GM21447 (cell line): ENCODE results near the gene UPB1.
"Not testable (repeated sequence)": the region's sequence is repeated elsewhere in the genome, so short reads cannot be mapped to it uniquely, and the experiment has no call there.

Source experiments
- ATAC-seq: cut with Tn5 transposase; IDR thresholded peaks from one replicate; pipeline ENCODE4 v1.9.1; 2021; ENCODE audit not compliant: unreplicated experiment

Gene UPB1

DNA sequence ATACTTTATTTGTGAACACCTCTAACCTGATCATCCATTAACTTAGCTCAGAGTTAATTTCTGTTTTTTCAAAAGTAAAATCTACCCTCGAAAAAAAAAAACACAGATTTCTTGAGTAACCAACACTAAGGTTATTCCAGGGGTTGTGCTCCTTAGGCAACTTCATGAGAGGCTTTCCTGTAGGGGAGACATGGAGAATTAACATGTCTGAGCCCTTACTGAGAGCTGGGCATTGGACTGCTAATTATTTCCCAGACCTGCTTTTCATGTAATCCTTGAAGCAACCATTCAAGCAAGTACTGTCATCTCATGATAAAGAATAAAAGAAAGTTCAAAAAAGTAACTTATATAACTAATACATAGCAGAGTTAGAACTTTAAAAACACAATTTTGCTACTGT is 13.5 kb upstream of the UPB1 start:
- no peak for ATAC-seq

DNA sequence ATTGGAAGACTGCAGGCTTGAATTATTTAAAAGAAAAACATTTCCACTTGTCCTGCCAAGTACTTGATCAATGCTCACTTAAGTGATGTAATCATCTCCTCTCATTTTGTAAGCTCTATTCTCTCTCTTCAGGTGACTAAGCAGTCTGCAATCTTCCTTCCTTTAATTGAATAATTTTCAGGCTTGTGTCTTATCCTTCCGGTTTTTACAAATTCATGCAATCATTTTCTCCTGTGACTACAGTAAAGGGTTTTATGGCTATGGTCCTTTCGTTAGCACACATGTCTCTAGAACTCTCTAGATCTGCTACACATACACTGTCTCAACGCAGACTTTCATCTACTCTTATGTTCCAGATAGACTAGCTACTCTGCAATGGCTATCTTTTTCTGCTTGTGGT is 12.6 kb upstream of the UPB1 start:
- no peak for ATAC-seq

DNA sequence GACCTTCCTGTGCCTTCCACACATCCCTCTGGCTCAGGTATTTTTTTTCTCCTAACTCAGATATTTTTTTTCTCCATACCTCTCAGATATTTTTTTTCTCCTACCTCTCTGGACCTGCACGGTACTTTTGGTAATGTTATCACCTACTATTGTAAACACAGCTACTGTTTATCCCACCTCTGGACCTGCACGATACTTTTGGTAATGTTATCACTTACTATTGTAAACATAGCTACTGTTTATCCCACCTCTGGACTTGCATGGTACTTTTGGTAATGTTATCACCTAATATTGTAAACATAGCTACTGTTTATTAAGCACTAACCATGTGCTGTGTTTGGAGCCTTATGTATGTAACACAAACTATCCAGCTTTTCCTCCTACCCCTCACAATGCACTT is 12.1 kb upstream of the UPB1 start:
- ATAC-seq = no peak

DNA sequence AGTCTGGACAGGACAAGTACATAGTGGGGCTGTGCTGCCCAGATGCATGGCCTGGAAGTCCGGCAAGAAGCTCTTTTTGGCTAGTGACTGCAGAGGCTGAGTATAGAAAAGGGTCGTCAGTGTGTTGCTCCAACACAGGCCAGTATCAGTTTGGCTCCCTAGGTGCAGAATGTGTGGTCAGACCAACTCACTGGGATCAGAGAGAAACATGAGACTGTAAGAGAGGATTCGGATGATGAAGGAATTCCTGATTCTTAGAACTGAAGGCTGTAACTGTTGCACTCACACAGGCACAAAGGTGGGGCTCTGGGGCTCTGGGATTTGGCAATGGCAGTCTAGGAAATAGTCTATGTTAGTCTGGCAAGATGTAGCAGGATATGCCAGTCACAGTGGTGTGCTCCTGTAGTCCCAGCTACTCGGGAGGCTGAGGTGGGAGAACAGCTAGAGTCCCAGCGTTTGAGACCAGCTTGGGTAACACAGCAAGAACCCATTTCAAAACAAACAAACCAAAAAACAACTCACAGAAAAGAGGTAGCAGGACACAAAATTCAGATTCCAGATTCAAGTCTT is 11.1 kb upstream of the UPB1 start:
- no peak for ATAC-seq

DNA sequence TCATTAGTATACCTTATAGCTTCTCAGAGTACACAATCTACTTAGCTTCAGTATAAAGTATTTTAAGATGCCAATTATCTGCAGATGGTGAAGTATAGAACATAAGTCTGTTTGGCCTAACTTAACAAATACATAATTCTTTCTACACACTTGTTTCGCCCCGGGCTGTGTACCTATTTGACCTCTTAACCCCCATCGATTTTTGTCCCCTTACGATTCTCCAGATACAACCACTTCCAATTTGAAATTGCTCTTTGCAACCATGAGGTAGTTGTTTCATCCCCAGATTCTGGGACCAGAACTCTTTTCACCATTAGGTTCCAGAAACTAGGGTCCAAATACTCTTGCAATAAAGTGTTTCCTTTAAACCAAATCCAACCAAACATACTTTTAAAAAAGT is 10.0 kb upstream of the UPB1 start:
- ATAC-seq = no peak

DNA sequence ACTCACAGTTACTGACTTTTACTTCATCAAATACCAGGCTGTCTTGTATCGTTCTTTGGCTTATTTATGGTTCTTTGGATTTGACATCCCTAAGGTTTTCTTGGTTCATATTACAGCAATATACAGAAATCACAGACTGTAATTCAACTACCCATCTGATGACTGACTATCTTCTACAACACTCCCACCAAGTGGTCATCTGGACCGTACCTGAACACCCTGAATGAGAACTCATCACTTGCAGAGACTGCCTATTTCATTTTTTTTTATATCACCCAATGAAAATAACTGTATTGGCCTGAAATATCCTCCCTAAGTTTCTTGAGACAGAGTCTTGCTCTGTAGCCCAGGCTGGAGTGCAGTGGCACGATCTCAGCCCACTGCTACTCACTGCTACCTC is 9.5 kb upstream of the UPB1 start:
- no peak for ATAC-seq

DNA sequence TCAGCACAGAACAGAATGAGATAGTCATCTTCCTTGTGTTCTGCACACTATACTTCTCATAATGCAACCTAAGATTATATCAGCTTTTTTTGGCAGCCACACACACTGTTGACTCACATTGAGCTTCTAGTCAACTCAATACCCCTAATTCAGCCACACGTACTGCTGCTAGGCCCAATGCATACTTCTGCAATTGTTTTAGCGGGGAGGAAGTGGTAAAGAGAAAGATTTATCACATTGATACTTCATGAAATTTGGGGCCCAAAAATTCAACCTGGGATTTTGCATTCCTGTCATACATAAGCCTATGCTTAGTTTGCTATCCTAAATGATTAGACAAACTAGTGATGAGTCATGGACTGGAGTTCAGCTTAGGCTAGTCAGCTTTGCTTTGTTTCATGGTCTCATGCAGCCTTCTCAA is 8.6 kb upstream of the UPB1 start:
- ATAC-seq = no peak

DNA sequence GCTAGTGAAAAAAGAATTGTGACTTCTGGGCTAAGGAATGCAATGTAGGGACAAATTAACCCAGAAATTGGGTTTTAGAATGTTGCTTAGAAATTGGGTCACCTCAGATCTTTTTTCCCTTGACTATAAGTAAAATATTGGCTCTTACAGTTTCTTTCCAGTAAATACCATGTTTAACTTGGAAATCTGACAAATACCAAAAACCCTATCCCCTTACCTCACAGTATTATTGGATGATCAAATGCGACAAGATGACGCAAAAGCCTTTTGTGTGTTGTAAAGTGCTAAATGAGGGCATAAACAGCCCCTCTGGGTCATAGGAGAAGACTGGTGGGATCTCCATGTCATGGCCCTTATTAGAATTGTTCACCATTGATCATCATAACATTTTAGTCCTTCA is 6.1 kb upstream of the UPB1 start:
- no peak for ATAC-seq

DNA sequence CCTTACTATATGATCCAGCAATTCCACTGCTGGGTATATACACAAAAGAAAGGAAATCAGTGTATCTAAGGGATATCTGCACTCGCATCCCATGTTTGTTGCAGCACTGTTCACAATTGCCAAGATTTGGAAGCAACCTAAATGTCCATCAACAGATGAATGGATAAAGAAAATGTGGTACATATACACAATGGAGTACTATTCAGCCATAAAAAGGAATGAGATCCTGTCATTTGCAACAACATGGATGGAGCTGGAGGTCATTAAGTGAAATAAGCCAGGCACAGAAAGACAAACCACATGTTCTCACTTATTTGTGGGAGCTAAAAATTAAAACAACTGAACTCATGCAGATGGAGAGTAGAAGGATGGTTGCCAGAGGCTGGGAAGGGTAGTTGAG is 5.7 kb upstream of the UPB1 start:
- not testable (repeated sequence) for ATAC-seq

DNA sequence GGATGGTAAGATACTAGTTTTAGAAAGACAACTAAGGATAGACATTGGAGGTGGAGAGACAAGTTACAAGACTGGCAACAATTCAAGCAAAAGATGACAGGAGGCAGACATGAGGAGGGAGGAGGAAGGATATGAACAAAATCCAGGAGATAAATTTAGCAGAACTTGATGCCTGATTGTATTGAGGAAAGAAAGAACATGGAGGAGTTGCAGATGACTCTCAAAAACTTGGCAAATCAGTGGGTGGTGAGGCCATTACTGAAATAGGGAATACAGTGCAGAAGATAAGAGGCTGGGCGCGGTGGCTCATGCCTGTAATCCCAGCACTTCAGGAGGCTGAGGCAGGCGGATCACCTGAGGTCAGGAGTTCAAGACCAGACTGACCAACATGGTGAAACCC is 2.7 kb upstream of the UPB1 start:
- no peak for ATAC-seq

DNA sequence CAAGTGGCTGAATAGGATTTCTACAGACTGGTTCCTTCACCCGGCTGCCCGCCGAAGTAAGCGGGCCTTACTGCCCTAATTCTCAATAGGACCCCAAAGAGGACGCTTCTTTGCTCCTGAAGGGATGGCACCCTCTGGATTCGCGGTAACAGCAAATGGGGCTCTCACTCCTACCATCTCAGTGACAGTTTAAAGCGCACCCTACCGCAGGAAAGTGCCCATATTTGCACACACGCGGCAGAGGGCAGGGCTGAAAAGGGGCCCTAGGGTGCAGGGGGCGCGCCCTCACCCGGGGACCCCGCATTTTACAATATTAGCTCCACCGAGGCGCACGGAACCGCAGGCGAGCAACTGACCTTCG is 985 bp upstream of the UPB1 start:
- no peak for ATAC-seq

DNA sequence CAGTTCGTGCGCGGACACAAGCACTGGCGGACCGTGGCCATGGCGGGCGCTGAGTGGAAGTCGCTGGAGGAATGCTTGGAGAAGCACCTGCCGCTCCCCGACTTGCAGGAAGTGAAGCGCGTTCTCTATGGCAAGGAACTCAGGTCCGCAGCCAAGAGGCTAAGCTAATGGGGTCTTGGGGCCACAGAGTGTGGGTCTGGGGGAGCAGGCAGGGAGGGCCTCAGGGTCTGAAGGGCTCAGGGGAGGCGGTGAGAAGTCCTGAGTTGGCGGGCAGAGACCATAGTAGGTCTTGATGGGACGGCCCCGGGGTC is 188 bp downstream of the UPB1 start:
- ATAC-seq = no peak

DNA sequence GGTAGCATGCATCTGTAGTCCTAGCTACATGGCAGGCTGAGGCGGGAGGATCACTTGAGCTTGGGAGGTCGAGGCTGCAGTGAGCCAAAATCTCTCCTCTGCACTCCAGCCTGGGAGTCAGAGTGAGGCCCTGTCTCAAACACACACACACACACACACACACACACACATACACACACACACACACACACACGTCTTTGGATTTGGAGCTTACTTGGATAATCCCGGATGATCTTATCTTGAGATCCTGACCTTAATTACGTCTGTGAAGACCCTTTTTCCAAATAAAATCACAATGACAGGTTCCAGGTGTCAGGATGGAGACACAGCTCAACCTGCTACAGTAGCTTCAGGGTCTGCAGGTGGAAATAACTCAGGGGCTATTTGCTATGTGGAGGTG is 1.1 kb downstream of the UPB1 start:
- ATAC-seq = no peak

DNA sequence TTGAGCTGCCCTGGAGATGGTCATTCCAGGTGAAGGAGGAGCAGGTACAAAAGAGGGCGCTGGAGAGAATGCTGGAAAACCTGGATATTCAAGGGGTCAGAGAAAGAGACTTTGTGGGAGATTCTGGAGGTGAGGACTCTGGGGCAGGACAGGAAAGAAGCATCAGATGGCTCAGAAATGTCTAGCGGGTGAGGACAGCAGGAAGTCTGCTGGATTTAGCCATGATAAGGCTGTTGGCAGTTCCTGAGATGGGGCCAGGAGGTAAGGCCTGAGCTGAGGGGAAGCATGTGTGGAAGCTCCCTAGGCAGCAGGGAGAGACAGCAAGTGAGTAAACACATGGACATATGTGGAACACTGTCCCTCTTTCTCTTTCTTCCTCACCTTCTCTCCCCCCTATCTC is 1.5 kb downstream of the UPB1 start:
- ATAC-seq = no peak

DNA sequence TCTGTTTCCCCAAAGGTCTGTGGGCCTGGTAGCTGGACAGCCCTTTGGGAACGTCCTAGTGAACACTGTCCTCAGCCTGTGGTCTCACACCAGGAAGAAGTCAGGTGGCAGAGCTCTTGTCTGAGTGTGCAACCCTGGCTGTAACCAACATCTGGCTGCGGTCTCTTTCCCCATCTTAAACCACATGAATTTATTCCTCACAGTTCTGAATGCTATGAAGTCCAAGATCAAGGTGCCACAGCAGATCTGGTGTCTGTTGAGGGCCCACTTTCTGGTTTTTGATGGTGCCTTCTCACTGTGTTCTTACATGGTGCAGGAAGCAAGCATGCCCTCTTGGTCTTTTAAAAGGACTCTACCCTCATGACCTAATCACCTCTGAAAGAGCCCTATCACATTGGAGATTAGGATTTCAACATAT is 2.7 kb downstream of the UPB1 start:
- no peak for ATAC-seq

DNA sequence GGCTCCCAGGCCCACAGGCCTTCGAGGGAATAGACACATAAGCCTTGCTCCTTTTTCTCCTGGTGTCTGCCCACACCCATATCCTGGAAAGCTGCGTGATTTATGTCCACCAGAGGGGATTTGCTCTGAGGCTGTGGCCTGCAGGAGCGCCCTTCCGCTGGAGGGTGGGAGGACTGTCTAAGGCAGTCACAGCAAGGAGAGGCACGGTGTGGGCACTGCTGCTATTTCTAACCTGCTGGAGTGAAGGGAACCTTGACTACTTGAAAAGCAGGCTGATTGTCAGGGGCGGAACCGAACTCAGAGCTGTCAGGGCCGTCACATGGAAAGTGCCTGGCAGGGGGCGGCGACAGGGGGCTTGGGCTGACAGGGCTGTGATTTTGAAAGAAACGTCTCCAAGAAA is 3.7 kb downstream of the UPB1 start:
- ATAC-seq = no peak

DNA sequence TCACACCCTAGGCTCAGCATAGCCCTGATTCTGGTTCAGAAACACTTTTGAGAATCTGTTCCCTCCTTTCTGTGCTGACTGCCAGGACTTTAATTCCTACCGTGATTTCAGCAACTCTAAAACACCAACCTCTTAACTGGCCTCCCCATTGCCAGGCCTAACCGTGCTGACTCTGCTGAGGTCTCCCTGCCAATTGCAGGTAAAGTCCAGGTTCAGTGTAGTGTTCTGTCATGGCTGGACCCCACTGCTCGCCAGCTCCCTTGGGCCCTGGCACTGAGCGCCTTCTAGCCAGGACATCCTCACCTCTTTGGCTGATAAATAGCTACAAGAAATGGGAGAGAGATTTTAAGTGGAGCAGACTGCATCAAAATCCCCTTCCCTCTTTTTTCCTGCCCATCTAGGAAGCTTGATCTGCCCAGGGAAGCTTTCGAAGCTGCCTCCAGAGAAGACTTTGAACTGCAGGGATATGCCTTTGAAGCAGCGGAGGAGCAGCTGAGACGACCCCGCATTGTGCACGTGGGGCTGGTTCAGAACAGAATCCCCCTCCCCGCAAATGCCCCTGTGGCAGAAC is 4.7 kb downstream of the UPB1 start:
- no peak for ATAC-seq

DNA sequence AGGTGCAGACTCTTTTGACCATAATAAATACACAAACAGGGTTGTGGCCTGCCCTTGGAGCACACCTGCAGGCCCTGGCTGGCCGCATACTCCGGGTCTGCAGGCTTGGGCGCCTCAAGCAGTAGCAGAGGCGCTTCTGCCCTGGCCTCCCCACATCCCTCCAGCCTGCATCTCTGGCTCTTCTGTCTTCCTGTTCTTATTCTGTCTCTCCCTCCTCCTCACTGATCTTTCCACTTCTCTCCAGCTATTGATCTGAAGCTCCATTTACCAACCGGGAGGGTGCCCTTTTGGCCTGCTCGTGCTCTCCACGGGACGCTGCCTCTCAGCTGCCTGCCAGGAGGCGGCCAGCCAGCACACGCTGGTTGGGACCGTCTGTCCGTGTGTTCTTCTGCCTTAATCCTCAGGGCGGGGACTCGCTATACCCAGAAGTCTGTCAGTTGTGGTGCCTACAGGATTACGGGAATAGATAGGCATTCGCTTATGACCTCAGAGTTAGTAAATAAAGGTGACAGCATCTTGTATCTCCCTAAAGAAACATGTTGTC is 5.2 kb downstream of the UPB1 start:
- no peak for ATAC-seq

DNA sequence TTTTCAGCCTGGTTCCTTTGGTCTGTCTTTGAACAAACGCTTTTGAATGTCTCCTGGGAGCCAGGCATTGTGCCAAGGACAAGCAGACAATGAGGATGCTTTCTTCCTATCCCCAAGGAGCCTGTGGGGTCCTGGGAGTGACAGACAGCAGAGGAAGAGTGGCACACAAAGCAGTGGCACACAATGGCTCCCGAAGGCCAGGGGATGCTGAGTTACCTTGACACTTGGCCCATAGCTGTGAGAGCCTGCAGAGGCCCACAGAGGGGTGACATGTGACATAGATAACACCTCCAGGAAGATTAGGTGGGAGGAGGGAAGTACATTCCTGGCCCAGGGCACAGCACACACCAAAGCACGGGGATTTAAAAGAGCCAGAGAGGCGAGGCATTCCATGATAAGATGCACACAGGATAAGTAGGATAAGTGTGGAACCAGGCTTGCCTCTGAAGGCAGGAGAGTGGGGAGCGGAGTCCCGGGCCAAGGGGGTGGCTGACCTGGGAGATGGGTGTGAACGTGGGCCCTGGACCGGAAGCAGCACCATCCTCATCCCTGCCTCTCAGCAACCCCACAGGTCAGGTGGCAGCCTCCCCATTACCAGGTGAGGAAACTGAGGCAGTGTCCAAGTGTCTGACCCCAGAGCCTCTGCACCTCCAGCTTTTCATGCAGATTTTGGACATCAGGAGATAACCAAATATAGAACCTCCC is 6.3 kb downstream of the UPB1 start:
- no peak for ATAC-seq

DNA sequence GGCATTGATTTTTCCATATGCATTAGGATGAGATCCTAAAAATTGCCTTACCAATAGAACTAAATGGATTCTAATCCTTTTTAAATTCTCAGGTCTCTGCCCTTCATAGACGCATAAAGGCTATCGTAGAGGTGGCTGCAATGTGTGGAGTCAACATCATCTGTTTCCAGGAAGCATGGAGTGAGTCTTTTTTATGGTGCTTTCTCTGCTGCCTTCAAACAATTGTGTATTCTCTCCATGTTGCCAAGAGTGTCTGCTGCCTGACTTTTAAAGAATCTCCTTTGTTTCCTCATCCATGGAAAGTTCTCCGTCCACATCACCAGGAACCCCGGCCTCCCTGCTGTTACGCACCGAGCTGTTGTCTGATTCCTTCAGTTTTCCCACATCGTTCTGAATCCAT is 6.9 kb downstream of the UPB1 start:
- ATAC-seq = no peak

DNA sequence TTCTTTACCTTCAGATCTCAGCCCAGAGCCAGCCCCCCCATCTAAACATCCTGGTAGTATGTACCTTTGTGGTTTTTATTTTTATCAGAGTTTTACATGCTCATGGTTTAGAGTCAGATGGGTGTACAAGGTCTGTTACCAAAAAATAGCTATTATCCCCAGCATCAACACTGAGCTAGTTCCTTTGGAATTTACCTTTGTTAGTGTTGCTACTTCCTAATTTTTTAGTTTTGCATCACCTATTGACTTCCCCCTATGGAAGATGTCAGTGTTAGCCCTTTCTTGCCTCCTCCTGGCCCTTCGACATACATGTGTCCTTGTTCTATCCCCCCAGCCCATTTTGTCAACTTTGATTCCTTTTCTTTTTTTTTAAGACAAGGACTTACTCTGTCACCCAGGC is 7.4 kb downstream of the UPB1 start:
- ATAC-seq = no peak

DNA sequence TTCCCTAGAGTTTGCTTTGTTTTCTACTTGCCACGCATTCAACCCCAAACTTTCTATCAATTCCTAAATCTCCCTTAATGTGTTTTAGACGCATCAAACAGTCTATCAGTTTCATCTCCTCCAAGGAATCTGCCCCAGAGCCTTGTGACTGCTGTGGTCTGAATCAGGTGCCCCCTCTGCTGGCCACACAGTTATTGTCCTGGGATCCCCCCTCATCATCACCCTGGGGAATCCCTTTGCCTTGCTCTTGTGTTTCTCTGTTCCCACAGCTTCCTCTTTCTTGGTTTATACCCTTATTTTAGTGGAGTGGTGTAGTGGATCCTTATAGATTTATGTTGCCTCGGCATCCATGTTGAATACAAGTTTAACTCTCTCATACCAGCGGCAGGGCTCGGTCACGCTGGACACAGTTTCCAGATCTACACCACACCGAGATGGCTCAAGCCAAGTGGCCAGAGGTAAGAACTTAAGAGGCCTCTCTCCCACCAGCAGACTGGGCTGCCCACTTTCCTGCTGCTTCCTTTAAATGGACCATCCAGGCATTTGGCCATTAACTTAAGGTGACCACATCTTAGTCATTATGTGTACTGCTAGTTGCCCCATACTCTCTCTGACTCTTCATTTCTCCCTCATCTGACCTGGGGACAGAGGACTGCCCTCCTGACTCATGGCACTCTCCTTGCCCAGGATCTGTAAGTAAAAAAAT is 8.2 kb downstream of the UPB1 start:
- ATAC-seq = peak; percentile 45
